ENCODE results near the gene BEND4. TPM values are rescaled to one million over a fixed set of nuclear protein-coding genes. Genes with fewer than 3 reads are reported as not detected.

Gene BEND4
- total RNA-seq, 2 donors from 2014 or later: not detected

DNA sequence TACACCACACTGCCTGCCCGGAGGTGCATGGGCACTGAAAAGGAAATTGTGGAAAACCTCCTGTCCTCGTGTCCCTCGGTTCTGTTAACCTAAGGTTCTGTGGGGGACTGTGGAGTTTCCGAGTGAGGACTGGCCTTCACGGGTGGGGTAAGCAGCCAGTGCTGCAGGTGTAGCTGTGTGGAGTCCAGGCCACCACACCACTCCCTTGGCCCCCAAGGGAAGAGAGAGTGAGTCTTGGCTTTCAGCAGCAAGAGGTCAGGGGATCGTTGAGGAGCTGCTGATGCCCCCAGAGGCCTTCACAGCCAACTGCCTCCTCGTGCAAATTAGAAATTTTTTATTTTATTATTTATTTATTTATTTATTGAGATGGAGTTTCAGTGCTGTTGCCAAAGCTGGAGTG lies 20.4 kb downstream of the BEND4 start:
- no peak for ATAC-seq
- Histone ChIP-seq H3K36me3 (replicated peaks in 1 of 2; ENCODE audit: insufficient read depth in 1 of 2, low read depth in 2 of 2) (no peaks in the 10 kb centered on the region), H3K4me3 (no peak overlapping the region), H3K4me1 (no peaks in the 10 kb centered on the region), H3K27ac (no peak overlapping the region), H3K9me3 (no peaks in the 10 kb centered on the region), H3K27me3 (no peaks in the 10 kb centered on the region)
- TF ChIP-seq CTCF (IDR thresholded peaks at IDR 0.05) (no peak), POLR2A (IDR thresholded peaks at IDR 0.05) (no peak)
- no peak for DNase-seq
- intact Hi-C loops (cut with DNase I): no loop called here
- 64 to 72% methylated on average over 7 of the region's 7 CpGs for WGBS, 2 donors

GRCh38 chr4:42123071-42123644 lies 29.3 kb downstream of the BEND4 start:
- H3K9me3 ChIP-seq: no peaks in the 10 kb centered on the region
- H3K4me3 ChIP-seq: no peak overlapping the region
- H3K36me3 ChIP-seq (replicated peaks in 1 of 2; ENCODE audit: insufficient read depth in 1 of 2, low read depth in 2 of 2): no peaks in the 10 kb centered on the region
- intact Hi-C loops (cut with DNase I): no loop called here
- DNase-seq (no peak), ATAC-seq (no peak)
- TF ChIP-seq CTCF (IDR thresholded peaks at IDR 0.05) (no peak), POLR2A (IDR thresholded peaks at IDR 0.05) (no peak)
- H3K27me3 ChIP-seq: no peaks in the 10 kb centered on the region
- no peak overlapping the region for H3K27ac ChIP-seq
- no peaks in the 10 kb centered on the region for H3K4me1 ChIP-seq
- 51 to 53% methylated on average over 2 of the region's 2 CpGs for WGBS, 2 donors

DNA sequence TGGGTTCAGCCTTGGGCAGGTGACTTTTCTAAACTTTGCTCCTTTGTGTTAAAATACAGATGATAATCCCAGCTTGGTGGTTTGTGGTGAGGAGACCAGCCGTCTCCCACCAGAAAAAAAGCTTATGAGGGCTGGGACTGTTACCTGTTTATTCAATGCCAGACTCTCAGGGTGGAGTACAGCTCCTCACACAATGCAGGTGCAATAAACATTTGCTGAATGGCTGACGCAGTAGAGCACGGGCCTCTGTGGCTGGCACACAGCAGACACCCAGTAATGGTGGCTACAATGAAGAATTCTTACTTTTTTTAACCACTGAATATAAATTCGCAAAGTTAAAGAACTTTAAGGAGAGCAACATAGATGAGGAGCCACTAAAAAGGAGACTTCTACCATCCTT lies 30.2 kb downstream of the BEND4 start:
- no peak for ATAC-seq
- TF ChIP-seq CTCF (IDR thresholded peaks at IDR 0.05) (no peak), POLR2A (IDR thresholded peaks at IDR 0.05) (no peak)
- H3K27ac ChIP-seq: no peak overlapping the region
- H3K27me3 ChIP-seq: no peaks in the 10 kb centered on the region
- intact Hi-C loops (cut with DNase I): no loop called here
- H3K4me3 ChIP-seq: no peak overlapping the region
- H3K9me3 ChIP-seq: no peaks in the 10 kb centered on the region
- 57 to 60% methylated on average over 4 of the region's 4 CpGs for WGBS, 2 donors
- no peaks in the 10 kb centered on the region for H3K4me1 ChIP-seq
- no peak for DNase-seq
- H3K36me3 ChIP-seq (replicated peaks in 1 of 2; ENCODE audit: insufficient read depth in 1 of 2, low read depth in 2 of 2): no peaks in the 10 kb centered on the region

GRCh38 chr4:42119886-42120285 lies 32.6 kb downstream of the BEND4 start:
- WGBS, 2 donors: 33 to 53% methylated on average over 11 to 12 of the region's 12 CpGs
- no peaks in the 10 kb centered on the region for H3K27me3 ChIP-seq
- intact Hi-C loops (cut with DNase I): no loop called here
- H3K4me3 ChIP-seq: no peak overlapping the region
- no peak for TF ChIP-seq POLR2A (IDR thresholded peaks at IDR 0.05)
- TF ChIP-seq CTCF (IDR thresholded peaks at IDR 0.05): no peak
- DNase-seq (no peak), ATAC-seq (no peak)
- H3K36me3 ChIP-seq (replicated peaks in 1 of 2; ENCODE audit: insufficient read depth in 1 of 2, low read depth in 2 of 2): no peaks in the 10 kb centered on the region
- H3K4me1 ChIP-seq: no peaks in the 10 kb centered on the region
- no peak overlapping the region for H3K27ac ChIP-seq
- H3K9me3 ChIP-seq: no peaks in the 10 kb centered on the region

DNA sequence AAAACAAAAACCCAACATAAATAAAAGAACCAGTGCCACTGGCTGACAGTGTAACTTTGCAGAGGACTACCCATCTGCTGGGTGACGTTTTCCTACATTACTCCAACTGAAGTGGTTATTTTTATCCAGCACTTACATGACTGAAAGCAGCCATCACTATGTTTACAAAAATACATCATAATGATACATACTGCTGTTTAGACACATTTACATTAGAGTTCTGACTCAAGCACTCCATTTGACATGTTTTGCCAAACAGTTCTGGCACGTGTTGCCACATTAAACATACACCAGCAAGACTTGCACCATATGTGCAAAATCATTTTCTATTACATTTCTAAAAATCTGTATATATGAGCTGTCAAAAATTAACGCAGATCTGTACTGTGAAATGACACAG lies 39.6 kb downstream of the BEND4 start:
- intact Hi-C loops (cut with DNase I): no loop called here

More for the DNA sequence above, 39.6 kb downstream of the BEND4 start:
- no peak overlapping the region for H3K27ac ChIP-seq
- H3K9me3 ChIP-seq: no peaks in the 10 kb centered on the region
- H3K36me3 ChIP-seq (replicated peaks in 1 of 2; ENCODE audit: insufficient read depth in 1 of 2, low read depth in 2 of 2): no peaks in the 10 kb centered on the region
- 46 to 54% methylated on average over 3 of the region's 3 CpGs for WGBS, 2 donors
- ATAC-seq: no peak
- no peaks in the 10 kb centered on the region for H3K27me3 ChIP-seq
- no peaks in the 10 kb centered on the region for H3K4me1 ChIP-seq
- no peak for DNase-seq
- no peak overlapping the region for H3K4me3 ChIP-seq
- TF ChIP-seq POLR2A (IDR thresholded peaks at IDR 0.05) (no peak), CTCF (IDR thresholded peaks at IDR 0.05) (no peak)

Measured in body of pancreas (tissue), 4 donors.